ENCODE data around the gene BHLHE41.

GRCh38 chr12:26118308-26118707, 6.5 kb downstream of the BHLHE41 start:
- TF ChIP-seq CTCF (conservative IDR thresholded peaks at IDR 0.05 in 1 of 2, IDR thresholded peaks at IDR 0.05 in 1 of 2; ENCODE audit: low read depth in 1 of 2, low read length in 2 of 2), result no peak
- no peak for TF ChIP-seq EZH2 (IDR thresholded peaks at IDR 0.05; ENCODE audit: low read length, missing control alignments)

All from fibroblast of lung (primary cell).